ENCODE results near the gene RAB31.
"Not testable (repeated sequence)": the region's sequence is repeated elsewhere in the genome, so short reads cannot be mapped to it uniquely, and the experiment has no call there.

Gene RAB31

GRCh38 chr18:9899550-9899930, 191.4 kb downstream of the RAB31 start:
- DNase-seq: not testable (repeated sequence)

GRCh38 chr18:9900699-9901098, 192.6 kb downstream of the RAB31 start:
- DNase-seq: no peak

GRCh38 chr18:9901377-9901776, 193.3 kb downstream of the RAB31 start:
- DNase-seq: no peak

- not testable (repeated sequence) for DNase-seq
Observed at GRCh38 chr18:9902264-9902663, 194.2 kb downstream of the RAB31 start.

GRCh38 chr18:9902832-9903231, 194.7 kb downstream of the RAB31 start:
- no peak for DNase-seq

GRCh38 chr18:9905401-9905922, 197.4 kb downstream of the RAB31 start:
- no peak for DNase-seq

GRCh38 chr18:9906481-9906880, 198.4 kb downstream of the RAB31 start:
- DNase-seq: no peak

- DNase-seq: no peak
Observed at GRCh38 chr18:9907867-9908266, 199.8 kb downstream of the RAB31 start.

- no peak for DNase-seq
Observed at GRCh38 chr18:9910071-9910470, 202.0 kb downstream of the RAB31 start.

GRCh38 chr18:9910661-9911060, 202.6 kb downstream of the RAB31 start:
- no peak for DNase-seq

GRCh38 chr18:9911226-9911625, 203.1 kb downstream of the RAB31 start:
- DNase-seq: no peak
